Naive thymus-derived CD4-positive, alpha-beta T cell (primary cell): ENCODE measurements around the gene SUCNR1. TPM values are rescaled to one million over a fixed set of nuclear protein-coding genes. Genes with fewer than 3 reads are reported as not detected.

Source experiments
- ATAC-seq: fragments of 150-1000 bp; cut with Tn5 transposase; 2 replicates; pipeline ENCODE4 v1.10.0; 2021; ENCODE audit warnings: mild to moderate bottlenecking, moderate library complexity
- CTCF ChIA-PET: fragments of 350-600 bp; sonication (Branson Sonifier 250); formaldehyde crosslinking; loops from one replicate; lab custom pipeline; 2021; ENCODE audit warnings: antibody characterized with exemption; lab: Charles Lee
- POLR2A ChIA-PET: fragments of 350-600 bp; sonication (Branson Sonifier 250); formaldehyde crosslinking; loops from one replicate; lab custom pipeline; 2021; ENCODE audit warnings: antibody characterized with exemption, inconsistent platforms; lab: Charles Lee
- DNase-seq, 9 donors: peaks; one replicate each; pipeline versions ENCODE4 v3.0.0 to v3.0.0-alpha.2; 2020 to 2022; ENCODE audit warnings: mixed read lengths in 1 of 9
- H3K27ac ChIP-seq: one replicate; pipeline ENCODE4 v1.7.0; 2013; ENCODE audit warnings: mild to moderate bottlenecking, low read depth, low read length, moderate library complexity
- H3K27me3 ChIP-seq, 2 donors: one replicate each; pipeline ENCODE4 v1.7.0; 2013; ENCODE audit warnings: low read length in 2 of 2, mild to moderate bottlenecking in 2 of 2, moderate library complexity in 2 of 2; ENCODE audit not compliant: control insufficient read depth in 2 of 2, insufficient read depth in 2 of 2
- H3K36me3 ChIP-seq, 3 experiments: 1 replicate in 2 of 3; 2 replicates in 1 of 3; pipeline ENCODE4 v1.7.0; 2013; ENCODE audit warnings: low read length in 3 of 3, mild to moderate bottlenecking in 3 of 3, moderate library complexity in 1 of 3; ENCODE audit not compliant: insufficient read depth in 3 of 3, control insufficient read depth in 2 of 3
- H3K4me1 ChIP-seq, 2 donors: one replicate each; pipeline ENCODE4 v1.7.0; 2013; ENCODE audit warnings: low read length in 2 of 2, mild to moderate bottlenecking in 2 of 2, moderate library complexity in 1 of 2; ENCODE audit not compliant: control insufficient read depth in 2 of 2, insufficient read depth in 2 of 2
- H3K4me3 ChIP-seq: 2 replicates; pipeline ENCODE4 v1.7.0; 2013; ENCODE audit warnings: mild to moderate bottlenecking, low read length
- H3K9me3 ChIP-seq, 3 experiments: 1 replicate in 2 of 3; 2 replicates in 1 of 3; pipeline ENCODE4 v1.7.0; 2013; ENCODE audit warnings: low read length in 3 of 3; ENCODE audit not compliant: control insufficient read depth in 2 of 3
- H3K27ac Mint-ChIP-seq, 9 donors: one replicate each; pipeline ENCODE4 v1.8.0; 2020 to 2022; ENCODE audit warnings: mixed read lengths in 9 of 9, mild to moderate bottlenecking in 8 of 9, moderate library complexity in 5 of 9, inconsistent platforms in 2 of 9
- H3K27me3 Mint-ChIP-seq, 5 donors: one replicate each; pipeline ENCODE4 v1.8.0; 2021 to 2022; ENCODE audit warnings: mixed read lengths in 5 of 5, mild to moderate bottlenecking in 1 of 5
- H3K36me3 Mint-ChIP-seq, 5 donors: one replicate each; pipeline ENCODE4 v1.8.0; 2020 to 2022; ENCODE audit warnings: mixed read lengths in 5 of 5, mild to moderate bottlenecking in 3 of 5, inconsistent platforms in 1 of 5
- H3K4me1 Mint-ChIP-seq, 7 donors: one replicate each; pipeline ENCODE4 v1.8.0; 2020 to 2022; ENCODE audit warnings: mixed read lengths in 7 of 7, mild to moderate bottlenecking in 3 of 7, inconsistent platforms in 1 of 7
- H3K4me3 Mint-ChIP-seq, 10 donors: one replicate each; pipeline ENCODE4 v1.8.0; 2020 to 2022; ENCODE audit warnings: mild to moderate bottlenecking in 10 of 10, mixed read lengths in 10 of 10, moderate library complexity in 6 of 10, inconsistent platforms in 2 of 10
- H3K9me3 Mint-ChIP-seq, 11 donors: one replicate each; pipeline ENCODE4 v1.8.0; 2020 to 2022; ENCODE audit warnings: mixed read lengths in 11 of 11, mild to moderate bottlenecking in 4 of 11, inconsistent platforms in 1 of 11, moderate library complexity in 1 of 11
- intact Hi-C, 2 donors: fragments of 100-400 bp; cut with micrococcal nuclease; formaldehyde crosslinking; loops; one replicate each; pipeline ENCODE4 v1.15.1; 2023
- polyA plus RNA-seq, 2 donors: library from polyadenylated mRNA; unstranded; fragments of 300-500 nt; fragmentation: Illumina TruSeq; gene quantifications; one replicate each; pipeline ENCODE4 v1.2.3, GENCODE V29; 2021
- total RNA-seq, 6 experiments: library from RNA in 5 of 6; stranded (reverse) in 5 of 6; gene quantifications; 1 replicate in 5 of 6; 2 replicates in 1 of 6; pipeline ENCODE4 v1.2.3 and lab custom pipeline; 2021 to 2026

The SUCNR1 gene
- total and polyA plus RNA-seq, 7 experiments from 2014 or later = 0.12 TPM; not detected in 6

DNA sequence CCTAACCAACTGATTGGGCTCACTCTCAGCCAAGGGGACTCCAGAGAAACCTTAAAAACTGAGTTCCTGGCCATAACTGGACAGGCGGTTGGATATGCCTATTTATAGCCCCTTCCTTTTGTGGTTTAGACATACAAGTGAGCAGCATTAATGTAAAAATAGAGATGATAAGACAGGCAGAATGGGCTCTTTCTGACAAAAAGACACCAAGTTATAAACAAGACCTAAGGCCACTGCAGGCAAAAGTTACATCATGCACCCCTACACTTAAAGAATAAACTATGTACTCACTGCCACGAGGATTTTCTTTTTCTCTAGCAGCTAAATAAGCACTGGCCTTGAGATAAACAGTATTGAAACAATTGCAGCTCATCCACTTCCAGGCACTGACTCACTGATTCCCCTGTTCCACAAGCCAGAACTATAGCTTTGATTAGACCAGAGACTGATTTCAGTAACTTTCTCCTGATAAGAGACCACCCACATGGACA is 30.1 kb downstream of the SUCNR1 start:
- no peaks in the 10 kb centered on the region for H3K9me3 Mint-ChIP-seq
- peaks cover 0 to 20% (median 10%) of the 10 kb centered on the region in 7 donors for H3K4me1 Mint-ChIP-seq
- H3K9me3 ChIP-seq = no peaks in the 10 kb centered on the region
- no peak overlapping the region for H3K4me3 Mint-ChIP-seq
- ChIA-PET POLR2A (no interaction called here), CTCF (no interaction called here)
- no peaks in the 10 kb centered on the region for H3K27me3 ChIP-seq
- H3K27ac ChIP-seq = no peak overlapping the region
- no peak overlapping the region for H3K27ac Mint-ChIP-seq
- intact Hi-C loops = no loop called here
- H3K4me1 ChIP-seq = no peaks in the 10 kb centered on the region
- DNase-seq = no peak
- H3K4me3 ChIP-seq = no peak overlapping the region
- no peak for ATAC-seq
- H3K36me3 Mint-ChIP-seq = peaks cover 0 to 10% (median 3%) of the 10 kb centered on the region in 5 donors
- H3K27me3 Mint-ChIP-seq = peaks cover 0 to 39% (median 6%) of the 10 kb centered on the region in 5 donors
- no peaks in the 10 kb centered on the region for H3K36me3 ChIP-seq

- no peak for ATAC-seq
- Mint-ChIP-seq H3K9me3 (no peaks in the 10 kb centered on the region), H3K4me3 (no peak overlapping the region), H3K27me3 (peaks cover 0 to 43% (median 8%) of the 10 kb centered on the region in 5 donors), H3K27ac (no peak overlapping the region), H3K36me3 (peaks cover 0 to 6% (median 0%) of the 10 kb centered on the region in 5 donors), H3K4me1 (peaks cover 0 to 12% (median 2%) of the 10 kb centered on the region in 7 donors)
- Histone ChIP-seq H3K9me3 (no peaks in the 10 kb centered on the region), H3K27me3 (no peaks in the 10 kb centered on the region), H3K36me3 (no peaks in the 10 kb centered on the region), H3K27ac (no peak overlapping the region), H3K4me1 (no peaks in the 10 kb centered on the region), H3K4me3 (no peak overlapping the region)
- CTCF ChIA-PET = interaction anchor here (0.6 kb wide), 1 partner anchor 428 kb away, joined by 3 read pairs; no protein-coding TSS in a partner anchor
- no peak for DNase-seq
- POLR2A ChIA-PET = no interaction called here
- intact Hi-C loops = no loop called here
Measured at GRCh38 chr3:151905647-151906046, 32.2 kb downstream of the SUCNR1 start.

- H3K4me3 Mint-ChIP-seq = no peak overlapping the region
- no peaks in the 10 kb centered on the region for H3K36me3 ChIP-seq
- DNase-seq = no peak
- peaks cover 0 to 2% (median 0%) of the 10 kb centered on the region in 7 donors for H3K4me1 Mint-ChIP-seq
- no peaks in the 10 kb centered on the region for H3K9me3 ChIP-seq
- ChIA-PET POLR2A (no interaction called here), CTCF (no interaction called here)
- no peaks in the 10 kb centered on the region for H3K27me3 ChIP-seq
- no peaks in the 10 kb centered on the region for H3K4me1 ChIP-seq
- no peak overlapping the region for H3K27ac Mint-ChIP-seq
- no peak for ATAC-seq
- peaks cover 0 to 9% (median 2%) of the 10 kb centered on the region in 11 donors for H3K9me3 Mint-ChIP-seq
- intact Hi-C loops = no loop called here
- H3K27ac ChIP-seq = no peak overlapping the region
- peaks cover 0 to 40% (median 6%) of the 10 kb centered on the region in 5 donors for H3K27me3 Mint-ChIP-seq
- H3K4me3 ChIP-seq = no peak overlapping the region
- H3K36me3 Mint-ChIP-seq = peaks cover 0 to 6% (median 0%) of the 10 kb centered on the region in 5 donors
Measured at GRCh38 chr3:151906751-151907150, 33.3 kb downstream of the SUCNR1 start.

- Mint-ChIP-seq H3K27me3 (peaks cover 0 to 34% (median 11%) of the 10 kb centered on the region in 5 donors), H3K4me3 (no peak overlapping the region), H3K9me3 (peaks cover 0 to 11% (median 2%) of the 10 kb centered on the region in 11 donors), H3K36me3 (peaks cover 0 to 10% (median 0%) of the 10 kb centered on the region in 5 donors), H3K4me1 (peaks cover 0 to 2% (median 0%) of the 10 kb centered on the region in 7 donors), H3K27ac (no peak overlapping the region)
- no peaks in the 10 kb centered on the region for H3K27me3 ChIP-seq
- H3K4me3 ChIP-seq = no peak overlapping the region
- no peaks in the 10 kb centered on the region for H3K4me1 ChIP-seq
- ATAC-seq (no peak), DNase-seq (no peak)
- intact Hi-C loops = no loop called here
- no peak overlapping the region for H3K27ac ChIP-seq
- POLR2A ChIA-PET = no interaction called here
- no peaks in the 10 kb centered on the region for H3K9me3 ChIP-seq
- CTCF ChIA-PET = interaction anchor here (0.7 kb wide), 1 partner anchor 302 kb away, joined by 4 read pairs; no protein-coding TSS in a partner anchor
- H3K36me3 ChIP-seq = no peaks in the 10 kb centered on the region
Measured at GRCh38 chr3:151908399-151908798, 35.0 kb downstream of the SUCNR1 start.

- intact Hi-C loops = no loop called here
- H3K36me3 Mint-ChIP-seq = peaks cover 0 to 10% (median 0%) of the 10 kb centered on the region in 5 donors
- ATAC-seq = no peak
Measured at GRCh38 chr3:151909681-151910405, 36.4 kb downstream of the SUCNR1 start.

GRCh38 chr3:151911462-151911861 is 38.0 kb downstream of the SUCNR1 start:
- no peak overlapping the region for H3K27ac Mint-ChIP-seq
- DNase-seq = no peak
- CTCF ChIA-PET = no interaction called here
- no peak for ATAC-seq
- intact Hi-C loops = no loop called here
- H3K4me3 Mint-ChIP-seq = no peak overlapping the region
- H3K4me1 ChIP-seq = no peaks in the 10 kb centered on the region
- no peaks in the 10 kb centered on the region for H3K36me3 ChIP-seq
- no peaks in the 10 kb centered on the region for H3K27me3 ChIP-seq
- no peak overlapping the region for H3K27ac ChIP-seq
- no peaks in the 10 kb centered on the region for H3K9me3 ChIP-seq
- peaks cover 0 to 10% (median 0%) of the 10 kb centered on the region in 5 donors for H3K36me3 Mint-ChIP-seq
- H3K4me3 ChIP-seq = no peak overlapping the region
- H3K27me3 Mint-ChIP-seq = peaks cover 0 to 25% (median 11%) of the 10 kb centered on the region in 5 donors
- no peaks in the 10 kb centered on the region for H3K4me1 Mint-ChIP-seq
- POLR2A ChIA-PET = no interaction called here
- H3K9me3 Mint-ChIP-seq = peaks cover 0 to 14% (median 2%) of the 10 kb centered on the region in 11 donors

More at GRCh38 chr3:151909681-151910405, 36.4 kb downstream of the SUCNR1 start:
- no peak overlapping the region for H3K27ac ChIP-seq
- no peak overlapping the region for H3K4me3 Mint-ChIP-seq
- POLR2A ChIA-PET = no interaction called here
- H3K4me3 ChIP-seq = no peak overlapping the region
- no peak for DNase-seq
- CTCF ChIA-PET = no interaction called here
- no peaks in the 10 kb centered on the region for H3K36me3 ChIP-seq
- H3K4me1 Mint-ChIP-seq = peaks cover 0 to under 1% (median 0%) of the 10 kb centered on the region in 7 donors
- no peak overlapping the region for H3K27ac Mint-ChIP-seq
- no peaks in the 10 kb centered on the region for H3K4me1 ChIP-seq
- no peaks in the 10 kb centered on the region for H3K27me3 ChIP-seq
- H3K27me3 Mint-ChIP-seq = peaks cover 0 to 28% (median 11%) of the 10 kb centered on the region in 5 donors
- no peaks in the 10 kb centered on the region for H3K9me3 ChIP-seq
- H3K9me3 Mint-ChIP-seq = peaks cover 0 to 11% (median 2%) of the 10 kb centered on the region in 11 donors
